ENCODE data around the gene HDAC9.

GRCh38 chr7:18509481-18509880 is 13.9 kb downstream of the HDAC9 start:
- TF ChIP-seq CTCF (IDR thresholded peaks at IDR 0.05; ENCODE audit: low read depth, low read length, poor library complexity, severe bottlenecking) (no peak), EZH2phosphoT487 (IDR thresholded peaks at IDR 0.05; ENCODE audit: borderline replicate concordance, low read length) (no peak)

All from DOHH2 (cell line).